ENCODE results near the gene LIMS1. TPM values are rescaled to one million over a fixed set of nuclear protein-coding genes. Genes with fewer than 3 reads are reported as not detected.
"Not testable (repeated sequence)": the region's sequence is repeated elsewhere in the genome, so short reads cannot be mapped to it uniquely, and the experiment has no call there.

Gene LIMS1
- total RNA-seq, 2 donors from 2014 or later: 82.9 to 90.4 TPM

- H3K9me3 ChIP-seq: no peaks in the 10 kb centered on the region
- H3K4me3 ChIP-seq: peak within 1 kb of the TSS; percentile 79 to 96
- peaks cover 4% of the 10 kb centered on the region for H3K4me1 ChIP-seq (replicated peaks)
- TF ChIP-seq POLR2AphosphoS5 (IDR thresholded peaks at IDR 0.05) (peak; percentile 97), CTCF (IDR thresholded peaks at IDR 0.05) (peak in 2 of 4 experiments; percentile 14 to 28), POLR2A (IDR thresholded peaks at IDR 0.05) (peak; percentile 92)
- WGBS: under 1% methylated on average over 80 of the region's 97 CpGs
- H3K27me3 ChIP-seq (replicated peaks; ENCODE audit: insufficient read depth): no peaks in the 10 kb centered on the region
- intact Hi-C loops (cut with DNase I): no loop called here
- DNase-seq (ENCODE audit: low spot score): peak; percentile 92
- H3K36me3 ChIP-seq: no peaks in the 10 kb centered on the region
- H3K27ac ChIP-seq: peak within 1 kb of the TSS; percentile 94 to 99
Measured at GRCh38 chr2:108719149-108720044, 185.1 kb downstream of the LIMS1 start, which contains the start of gene RANBP2. Gene RANBP2, plus strand, starts transcription at chr2:108719482. Its CDS starts 125 bp downstream, at chr2:108719607.

GRCh38 chr2:108726048-108726447 lies 191.8 kb downstream of the LIMS1 start:
- H3K36me3 ChIP-seq; H3K9me3 ChIP-seq; H3K4me3 ChIP-seq; intact Hi-C loops (cut with DNase I); H3K27ac ChIP-seq; DNase-seq (ENCODE audit: low spot score); H3K4me1 ChIP-seq (replicated peaks); H3K27me3 ChIP-seq (replicated peaks; ENCODE audit: insufficient read depth): not testable (repeated sequence)
- WGBS: 62% methylated on average over 9 of the region's 9 CpGs

GRCh38 chr2:108734656-108735055 lies 200.4 kb downstream of the LIMS1 start:
- H3K36me3 ChIP-seq; H3K27ac ChIP-seq; H3K4me3 ChIP-seq; H3K27me3 ChIP-seq (replicated peaks; ENCODE audit: insufficient read depth); DNase-seq (ENCODE audit: low spot score); intact Hi-C loops (cut with DNase I); H3K4me1 ChIP-seq (replicated peaks); H3K9me3 ChIP-seq: not testable (repeated sequence)
- whole genome bisulfite sequencing: 93% methylated on average over 6 of the region's 6 CpGs

Small RNA genes within 50 kb of the gene (small RNA-seq; reads per million reads assigned to genes)
- gene AC010095.1: 0 reads per million in 2 donors

Other genes with a start within 250 kb of the LIMS1 start
- gene SULT1C2, start 245.6 kb upstream of the LIMS1 start, total RNA-seq: 1 to 10 TPM in 1 of 2 donors, not detected in 1; 1.8 TPM
- gene SULT1C4, start 156.5 kb upstream of the LIMS1 start, total RNA-seq: 1 to 10 TPM in 1 of 2 donors, not detected in 1; 2.2 TPM
- gene GCC2, start 85.3 kb upstream of the LIMS1 start, total RNA-seq: 10 to 100 TPM; 37.5 to 45.7 TPM
- gene RANBP2, start 185.0 kb downstream of the LIMS1 start, total RNA-seq: 10 to 100 TPM; 77.8 to 96.2 TPM

Data from prostate gland (tissue), 2 donors.